Left lung (tissue), 10 donors: ENCODE results near the gene SNRNP70. TPM values are rescaled to one million over a fixed set of nuclear protein-coding genes. Genes with fewer than 3 reads are reported as not detected.
A peak's percentile ranks its signal among the peaks of the same experiment; 100 is the strongest.

Source experiments
- ATAC-seq: fragments of 200-7000 bp; cut with Tn5 transposase; one replicate; pipeline ENCODE4 v1.9.1; 2020; ENCODE audit warnings: moderate library complexity
- DNase-seq, 4 donors: peaks; one replicate each; pipeline ENCODE4 v3.0.0-alpha.2; 2013 to 2020
- H3K27ac ChIP-seq, 2 donors: fragments of 200-600 bp; sonication (generic) in 1 of 2; one replicate each; pipeline versions ENCODE4 v1.5.0 to v1.8.0; 2020 to 2021
- H3K27me3 ChIP-seq, 2 donors: fragments of 200-600 bp; sonication (generic) in 1 of 2; one replicate each; pipeline versions ENCODE4 v1.5.0 to v1.8.0; 2020 to 2021
- H3K36me3 ChIP-seq, 2 donors: fragments of 200-600 bp; sonication (generic) in 1 of 2; one replicate each; pipeline versions ENCODE4 v1.5.0 to v1.8.0; 2020 to 2021
- H3K4me1 ChIP-seq, 2 donors: fragments of 200-600 bp; one replicate each; pipeline ENCODE4 v1.8.0; 2021
- H3K4me3 ChIP-seq, 2 donors: fragments of 200-600 bp; sonication (generic) in 1 of 2; one replicate each; pipeline versions ENCODE4 v1.5.0 to v1.8.0; 2020 to 2021; ENCODE audit warnings: mild to moderate bottlenecking in 1 of 2
- H3K9me3 ChIP-seq, 2 donors: fragments of 200-600 bp; sonication (generic) in 1 of 2; one replicate each; pipeline versions ENCODE4 v1.5.0 to v1.8.0; 2020 to 2021
- intact Hi-C, 2 donors: fragments of 100-400 bp; cut with DNase I; formaldehyde crosslinking; loops; one replicate each; pipeline versions ENCODE4 v1.11.2 to v1.14.2; 2022
- polyA plus RNA-seq, 6 donors: library from polyadenylated mRNA; unstranded; fragments of 120-200 nt; gene quantifications; one replicate each; pipeline ENCODE4 v1.2.1, GENCODE V29; 2013; ENCODE audit not compliant: insufficient read length in 6 of 6
- total RNA-seq, 2 donors: library from RNA; stranded (reverse); fragmentation: NEBNext Ultra II Directional; extraction: Animal tissue kit (Norgen Biotek cat#: 25700); gene quantifications; one replicate each; pipeline ENCODE4 v1.2.1, GENCODE V29; 2021
- TF ChIP-seq, protein P1 (sequence below), 2 donors: fragments of 200-600 bp; sonication (generic) in 1 of 2; IDR thresholded peaks; one replicate each; pipeline versions ENCODE4 v1.5.0 to v1.8.0; 2021; ENCODE audit warnings: antibody characterized with exemption in 2 of 2
- donor health status: DM: no; HTN: yes; CAD: no.
- donor health status: DM: no; HTN: no; CAD: no.

Gene SNRNP70
- total and polyA plus RNA-seq, 8 donors: 161 to 371 (median 325) TPM

DNA sequence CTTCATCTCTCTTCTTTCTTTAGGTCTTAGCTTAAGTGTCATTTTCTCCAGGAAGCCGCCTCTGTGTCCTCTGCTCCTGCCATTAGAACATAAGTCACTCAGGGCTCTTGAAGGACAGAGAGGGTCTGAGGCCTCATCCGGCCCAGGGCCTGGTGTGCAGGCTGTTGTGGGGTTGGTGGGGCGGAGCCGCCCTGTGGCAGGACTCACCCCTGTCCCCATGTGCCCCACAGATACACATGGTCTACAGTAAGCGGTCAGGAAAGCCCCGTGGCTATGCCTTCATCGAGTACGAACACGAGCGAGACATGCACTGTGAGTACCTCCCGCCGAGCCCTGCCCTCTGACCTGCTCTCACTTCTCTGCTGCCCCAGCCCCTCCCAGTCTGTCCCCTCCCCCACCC, 15.9 kb downstream of the SNRNP70 start:
- Histone ChIP-seq H3K4me3 (no peak overlapping the region), H3K27ac (no peak overlapping the region), H3K36me3 (peaks cover 5 to 100% of the 10 kb centered on the region in 2 donors), H3K4me1 (no peaks in the 10 kb centered on the region), H3K27me3 (no peaks in the 10 kb centered on the region), H3K9me3 (no peaks in the 10 kb centered on the region)
- intact Hi-C loops: loop anchor here in 1 of 2 donors (10.0 kb wide), 1 partner anchor 104 kb away; no protein-coding TSS in a partner anchor
- TF ChIP-seq, protein P1, sequence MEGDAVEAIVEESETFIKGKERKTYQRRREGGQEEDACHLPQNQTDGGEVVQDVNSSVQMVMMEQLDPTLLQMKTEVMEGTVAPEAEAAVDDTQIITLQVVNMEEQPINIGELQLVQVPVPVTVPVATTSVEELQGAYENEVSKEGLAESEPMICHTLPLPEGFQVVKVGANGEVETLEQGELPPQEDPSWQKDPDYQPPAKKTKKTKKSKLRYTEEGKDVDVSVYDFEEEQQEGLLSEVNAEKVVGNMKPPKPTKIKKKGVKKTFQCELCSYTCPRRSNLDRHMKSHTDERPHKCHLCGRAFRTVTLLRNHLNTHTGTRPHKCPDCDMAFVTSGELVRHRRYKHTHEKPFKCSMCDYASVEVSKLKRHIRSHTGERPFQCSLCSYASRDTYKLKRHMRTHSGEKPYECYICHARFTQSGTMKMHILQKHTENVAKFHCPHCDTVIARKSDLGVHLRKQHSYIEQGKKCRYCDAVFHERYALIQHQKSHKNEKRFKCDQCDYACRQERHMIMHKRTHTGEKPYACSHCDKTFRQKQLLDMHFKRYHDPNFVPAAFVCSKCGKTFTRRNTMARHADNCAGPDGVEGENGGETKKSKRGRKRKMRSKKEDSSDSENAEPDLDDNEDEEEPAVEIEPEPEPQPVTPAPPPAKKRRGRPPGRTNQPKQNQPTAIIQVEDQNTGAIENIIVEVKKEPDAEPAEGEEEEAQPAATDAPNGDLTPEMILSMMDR (IDR thresholded peaks at IDR 0.05): no peak
- no peak for ATAC-seq
- no peak for DNase-seq

DNA sequence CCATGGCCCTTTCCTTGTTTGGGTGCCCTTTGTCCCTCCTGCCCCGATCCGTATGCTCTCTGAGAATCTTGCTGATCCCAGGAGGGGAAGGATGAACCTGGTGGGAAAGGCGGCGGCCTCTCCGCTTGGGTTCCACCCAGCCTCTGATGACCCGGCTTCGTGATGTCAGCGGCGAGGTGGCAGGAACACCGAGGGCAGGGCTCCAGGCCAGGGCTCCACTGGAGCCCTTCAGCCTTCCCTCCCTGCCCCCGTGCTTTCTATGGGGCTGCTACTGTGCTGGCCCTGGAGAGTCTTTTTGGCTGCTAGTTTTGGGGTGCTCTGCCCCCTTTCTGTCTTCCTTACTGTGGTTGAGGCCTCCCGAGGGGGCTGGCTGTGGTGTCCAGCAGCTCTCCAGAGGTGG, 17.1 kb downstream of the SNRNP70 start:
- TF ChIP-seq, protein P1 (IDR thresholded peaks at IDR 0.05): no peak
- Histone ChIP-seq H3K36me3 (peaks cover 5 to 100% of the 10 kb centered on the region in 2 donors), H3K27me3 (no peaks in the 10 kb centered on the region), H3K4me3 (no peak overlapping the region), H3K9me3 (no peaks in the 10 kb centered on the region), H3K27ac (no peak overlapping the region), H3K4me1 (no peaks in the 10 kb centered on the region)
- no peak for ATAC-seq
- intact Hi-C loops: loop anchor here in 1 of 2 donors (10.0 kb wide), 1 partner anchor 102 kb away; no protein-coding TSS in a partner anchor
- DNase-seq: no peak

DNA sequence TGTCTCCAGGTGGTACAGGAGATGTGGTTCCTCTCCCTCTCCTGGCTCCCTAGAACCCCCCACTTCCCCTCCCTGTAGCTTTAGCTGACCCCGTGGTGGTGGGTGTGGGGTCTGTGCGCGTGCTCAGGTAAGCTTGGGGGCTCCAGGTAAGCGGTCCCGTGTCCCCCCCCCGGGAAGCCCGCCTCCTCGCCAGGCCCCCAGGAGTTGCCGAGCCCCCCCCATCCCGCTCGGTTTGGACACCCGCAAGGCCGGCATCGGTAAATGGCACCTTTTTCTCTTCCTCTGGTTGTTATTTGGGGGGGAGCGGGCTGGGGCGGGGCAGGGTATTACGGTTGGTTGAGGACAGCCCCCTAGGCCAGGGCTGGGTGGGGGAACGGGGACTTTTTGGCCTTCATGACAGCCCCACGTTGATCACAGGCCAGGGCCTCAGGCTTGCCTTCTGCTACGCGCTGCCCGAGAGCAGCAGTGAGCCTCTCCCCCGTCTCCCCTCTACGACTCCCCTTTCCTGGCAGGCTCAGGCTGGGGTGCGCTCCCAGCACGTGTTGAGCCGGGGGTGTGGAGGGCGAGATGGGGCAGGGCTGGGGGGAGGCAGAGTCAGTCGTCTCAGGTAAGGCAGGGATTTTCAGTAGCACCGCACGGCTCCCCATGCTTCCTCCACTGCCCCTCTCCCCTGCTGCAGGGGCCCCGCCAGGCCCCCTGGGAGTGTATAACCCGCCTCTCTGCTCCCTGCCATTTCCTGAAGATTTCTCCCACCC, 18.3 kb downstream of the SNRNP70 start:
- H3K36me3 ChIP-seq: peaks cover 3 to 100% of the 10 kb centered on the region in 2 donors

DNA sequence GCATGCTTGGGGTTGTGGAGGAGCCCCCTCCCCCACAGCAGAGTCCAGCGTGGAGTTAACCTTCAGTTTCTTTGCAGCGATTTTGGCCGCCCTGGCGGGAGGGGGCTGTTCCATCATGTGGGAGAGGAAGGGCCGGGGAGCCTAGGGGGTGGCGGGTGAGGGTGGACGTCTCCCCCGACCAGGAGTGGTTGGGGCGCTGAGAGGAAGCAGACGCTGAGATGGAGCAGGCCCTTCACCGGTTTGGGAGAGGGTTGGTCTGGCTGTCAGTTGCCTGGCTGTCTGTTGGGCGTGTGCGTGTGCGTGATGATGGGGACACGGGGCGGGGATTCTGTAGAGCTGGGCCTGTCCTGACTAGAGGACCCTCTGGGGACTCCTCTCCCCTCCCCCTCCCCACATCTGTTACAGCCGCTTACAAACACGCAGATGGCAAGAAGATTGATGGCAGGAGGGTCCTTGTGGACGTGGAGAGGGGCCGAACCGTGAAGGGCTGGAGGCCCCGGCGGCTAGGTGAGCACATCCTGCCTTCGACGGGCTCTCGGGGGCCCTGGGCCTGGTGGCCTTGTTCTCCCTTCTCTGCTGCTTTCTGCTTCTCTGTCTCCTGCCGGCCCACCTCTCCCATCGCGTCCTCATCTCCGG, 19.1 kb downstream of the SNRNP70 start:
- no peaks in the 10 kb centered on the region for H3K4me1 ChIP-seq
- no peak overlapping the region for H3K4me3 ChIP-seq
- intact Hi-C loops: loop anchor here in 1 of 2 donors (10.0 kb wide), 1 partner anchor 100 kb away; no protein-coding TSS in a partner anchor
- no peak overlapping the region for H3K27ac ChIP-seq
- TF ChIP-seq, protein P1 (IDR thresholded peaks at IDR 0.05): no peak
- H3K9me3 ChIP-seq: no peaks in the 10 kb centered on the region
- DNase-seq: peak in 1 of 4 donors; percentile 71
- no peak for ATAC-seq
- H3K27me3 ChIP-seq: no peaks in the 10 kb centered on the region
- peaks cover 0 to 100% of the 10 kb centered on the region in 2 donors for H3K36me3 ChIP-seq

More for the DNA sequence above, 18.3 kb downstream of the SNRNP70 start:
- peak in 1 of 4 donors; percentile 68 for DNase-seq
- Histone ChIP-seq H3K27me3 (no peaks in the 10 kb centered on the region), H3K4me1 (no peaks in the 10 kb centered on the region), H3K9me3 (no peaks in the 10 kb centered on the region), H3K4me3 (no peak overlapping the region), H3K27ac (no peak overlapping the region)
- ATAC-seq: no peak
- TF ChIP-seq, protein P1 (IDR thresholded peaks at IDR 0.05): no peak
- intact Hi-C loops: loop anchor here in 1 of 2 donors (10.0 kb wide), 1 partner anchor 101 kb away; no protein-coding TSS in a partner anchor

DNA sequence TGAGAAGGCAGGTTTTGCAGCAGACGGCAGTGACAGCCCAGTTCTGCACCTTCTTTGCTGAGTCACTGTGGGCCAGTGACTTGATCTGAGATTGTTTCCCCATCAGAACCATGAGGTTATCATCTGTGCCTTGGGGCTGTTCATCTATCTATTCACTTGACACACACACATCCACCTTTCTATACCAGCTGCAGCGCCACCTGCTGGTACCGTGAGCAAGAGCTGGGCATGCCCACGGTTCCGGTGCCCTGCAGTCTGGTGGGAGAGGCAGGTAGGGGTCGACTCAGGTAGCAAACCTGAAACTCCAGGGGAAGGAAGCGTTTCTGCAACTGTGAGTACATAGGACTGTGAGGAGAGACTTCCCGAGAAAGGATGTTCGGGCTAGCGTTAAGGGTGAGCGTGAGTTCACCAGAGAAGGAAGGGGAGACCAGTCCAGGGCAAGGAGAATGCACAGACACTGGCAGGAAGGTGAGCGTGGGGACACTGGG, 21.4 kb downstream of the SNRNP70 start:
- ATAC-seq: peak; percentile 59
- H3K9me3 ChIP-seq: no peaks in the 10 kb centered on the region
- peaks cover 0 to 77% of the 10 kb centered on the region in 2 donors for H3K36me3 ChIP-seq
- H3K4me1 ChIP-seq: no peaks in the 10 kb centered on the region
- intact Hi-C loops: loop anchor here in 1 of 2 donors (10.0 kb wide), 1 partner anchor 98 kb away; no protein-coding TSS in a partner anchor
- no peaks in the 10 kb centered on the region for H3K27me3 ChIP-seq
- DNase-seq: peak in 1 of 4 donors; percentile 84
- no peak overlapping the region for H3K27ac ChIP-seq
- TF ChIP-seq, protein P1 (IDR thresholded peaks at IDR 0.05): peak; percentile 55 to 76
- H3K4me3 ChIP-seq: no peak overlapping the region
